Measurements from ENCODE around the gene LRRK1.
A peak's percentile ranks its signal among the peaks of the same experiment; 100 is the strongest.

Gene LRRK1

DNA sequence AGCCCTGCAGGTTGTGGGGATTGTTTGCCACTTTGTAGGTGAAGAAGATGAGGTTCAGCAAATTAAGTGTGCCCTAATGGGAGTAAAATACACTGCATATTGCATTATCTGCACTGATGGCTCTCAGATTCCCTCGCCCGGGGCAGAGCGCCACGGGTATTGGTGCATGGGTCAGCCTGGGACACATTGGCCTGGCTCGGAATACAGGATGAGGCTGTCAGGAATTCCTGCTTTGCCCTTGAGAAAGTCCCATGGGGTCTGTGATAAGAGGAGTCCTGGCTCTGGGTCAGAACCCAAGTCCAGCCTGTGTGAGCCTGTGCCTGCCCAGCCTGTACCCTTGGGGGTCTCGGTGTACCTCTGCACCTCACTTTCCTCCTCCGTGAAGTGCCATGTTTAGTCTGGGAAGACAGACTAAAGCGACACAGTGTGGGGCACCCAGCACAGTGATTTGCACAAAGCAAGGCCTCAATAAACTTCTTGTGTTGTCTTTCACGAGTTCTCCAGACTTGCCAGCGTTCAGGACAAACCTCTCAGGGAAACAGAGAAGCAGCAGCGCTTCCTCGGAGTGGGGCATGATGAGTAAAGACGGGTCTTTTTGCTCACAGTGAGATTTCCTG, 107.6 kb downstream of the LRRK1 start:
- H3K9me3 ChIP-seq (ENCODE audit: severe bottlenecking): no peaks in the 10 kb centered on the region
- TF ChIP-seq, protein P1, sequence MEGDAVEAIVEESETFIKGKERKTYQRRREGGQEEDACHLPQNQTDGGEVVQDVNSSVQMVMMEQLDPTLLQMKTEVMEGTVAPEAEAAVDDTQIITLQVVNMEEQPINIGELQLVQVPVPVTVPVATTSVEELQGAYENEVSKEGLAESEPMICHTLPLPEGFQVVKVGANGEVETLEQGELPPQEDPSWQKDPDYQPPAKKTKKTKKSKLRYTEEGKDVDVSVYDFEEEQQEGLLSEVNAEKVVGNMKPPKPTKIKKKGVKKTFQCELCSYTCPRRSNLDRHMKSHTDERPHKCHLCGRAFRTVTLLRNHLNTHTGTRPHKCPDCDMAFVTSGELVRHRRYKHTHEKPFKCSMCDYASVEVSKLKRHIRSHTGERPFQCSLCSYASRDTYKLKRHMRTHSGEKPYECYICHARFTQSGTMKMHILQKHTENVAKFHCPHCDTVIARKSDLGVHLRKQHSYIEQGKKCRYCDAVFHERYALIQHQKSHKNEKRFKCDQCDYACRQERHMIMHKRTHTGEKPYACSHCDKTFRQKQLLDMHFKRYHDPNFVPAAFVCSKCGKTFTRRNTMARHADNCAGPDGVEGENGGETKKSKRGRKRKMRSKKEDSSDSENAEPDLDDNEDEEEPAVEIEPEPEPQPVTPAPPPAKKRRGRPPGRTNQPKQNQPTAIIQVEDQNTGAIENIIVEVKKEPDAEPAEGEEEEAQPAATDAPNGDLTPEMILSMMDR (IDR thresholded peaks at IDR 0.05; ENCODE audit: low read depth, low read length): no peak

DNA sequence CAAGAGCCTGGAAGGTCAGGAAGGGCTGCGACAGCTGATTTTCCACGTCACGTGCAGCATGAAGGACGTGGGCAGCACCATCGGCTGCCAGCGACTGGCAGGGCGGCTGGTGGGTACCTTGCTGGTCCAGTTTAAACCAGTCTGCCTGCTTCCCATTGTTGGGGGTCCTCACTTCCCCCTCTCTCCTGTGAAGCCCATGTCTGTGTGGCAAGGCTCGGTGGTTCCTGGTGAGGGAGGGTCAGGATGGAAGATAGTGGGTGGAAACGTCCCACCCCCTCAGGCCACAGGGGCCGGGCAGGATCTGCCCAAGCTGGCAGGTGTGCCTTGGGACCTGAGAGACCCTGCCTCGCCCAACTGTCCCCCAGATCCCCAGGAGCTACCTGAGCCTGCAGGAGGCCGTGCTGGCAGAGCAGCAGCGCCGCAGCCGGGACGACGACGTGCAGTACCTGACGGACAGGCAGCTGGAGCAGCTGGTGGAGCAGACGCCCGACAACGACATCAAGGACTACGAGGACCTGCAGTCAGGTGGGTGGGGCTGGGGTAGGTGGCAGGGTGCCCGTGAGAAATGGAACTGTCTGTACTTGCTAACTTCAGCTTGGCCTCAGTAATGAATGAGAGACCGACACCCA, 108.2 kb downstream of the LRRK1 start:
- Histone ChIP-seq H3K4me3 (ENCODE audit: low read depth, low read length) (no peak overlapping the region), H3K9me3 (ENCODE audit: severe bottlenecking) (no peaks in the 10 kb centered on the region), H3K36me3 (no peaks in the 10 kb centered on the region), H3K27me3 (ENCODE audit: insufficient read depth, low read depth, severe bottlenecking) (no peaks in the 10 kb centered on the region), H3K27ac (no peak overlapping the region)
- TF ChIP-seq, protein P1 (IDR thresholded peaks at IDR 0.05; ENCODE audit: low read depth, low read length): no peak
- peak; percentile 3 for DNase-seq

More for the DNA sequence above, 107.6 kb downstream of the LRRK1 start:
- Histone ChIP-seq H3K27me3 (ENCODE audit: insufficient read depth, low read depth, severe bottlenecking) (no peaks in the 10 kb centered on the region), H3K36me3 (no peaks in the 10 kb centered on the region), H3K4me3 (ENCODE audit: low read depth, low read length) (no peak overlapping the region), H3K27ac (no peak overlapping the region)
- peak; percentile 3 for DNase-seq

DNA sequence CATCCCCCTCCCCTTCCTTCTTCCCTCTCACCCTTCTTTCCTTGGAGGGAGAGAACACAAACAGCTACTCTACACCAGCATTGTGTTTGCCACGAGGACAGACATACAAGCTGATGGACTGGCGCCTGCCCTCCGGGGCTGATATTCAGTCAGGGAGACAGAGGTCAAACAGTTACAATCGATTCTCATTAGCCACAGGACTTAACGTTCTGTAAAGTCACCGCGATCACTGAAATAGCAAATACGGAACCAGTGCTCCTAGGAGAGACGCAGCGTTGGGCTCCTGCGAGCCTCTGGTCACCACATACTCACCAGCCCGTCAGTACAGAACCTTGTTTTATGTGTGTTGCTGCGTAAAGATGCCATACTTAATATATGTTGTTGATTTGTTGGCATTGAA, 108.8 kb downstream of the LRRK1 start:
- H3K9me3 ChIP-seq (ENCODE audit: severe bottlenecking): no peaks in the 10 kb centered on the region
- DNase-seq: peak; percentile 1
- no peak overlapping the region for H3K27ac ChIP-seq
- H3K27me3 ChIP-seq (ENCODE audit: insufficient read depth, low read depth, severe bottlenecking): no peaks in the 10 kb centered on the region
- no peaks in the 10 kb centered on the region for H3K36me3 ChIP-seq
- H3K4me3 ChIP-seq (ENCODE audit: low read depth, low read length): no peak overlapping the region
- TF ChIP-seq, protein P1 (IDR thresholded peaks at IDR 0.05; ENCODE audit: low read depth, low read length): no peak

DNA sequence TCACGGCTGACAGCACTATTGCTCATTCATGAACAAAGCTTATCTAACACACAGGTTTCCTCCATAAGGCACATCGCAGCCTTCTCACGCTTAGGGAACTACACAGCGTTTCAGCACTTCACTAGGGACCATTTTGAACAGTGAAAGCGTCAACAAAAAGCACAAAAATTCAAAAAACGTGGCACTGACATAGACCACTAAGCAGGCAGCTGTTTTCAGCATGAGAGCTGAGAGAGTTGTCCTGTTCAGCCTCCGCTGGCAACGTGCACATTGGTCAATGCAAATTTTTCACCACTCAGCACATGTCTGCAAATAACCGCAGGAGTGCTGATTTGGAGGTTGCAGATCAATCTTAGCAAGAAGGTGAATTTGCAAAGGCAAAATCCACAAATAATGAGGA, 109.2 kb downstream of the LRRK1 start:
- TF ChIP-seq, protein P1 (IDR thresholded peaks at IDR 0.05; ENCODE audit: low read depth, low read length): no peak
- H3K27me3 ChIP-seq (ENCODE audit: insufficient read depth, low read depth, severe bottlenecking): no peaks in the 10 kb centered on the region
- H3K36me3 ChIP-seq: no peaks in the 10 kb centered on the region
- DNase-seq: peak; percentile 0
- no peaks in the 10 kb centered on the region for H3K9me3 ChIP-seq (ENCODE audit: severe bottlenecking)
- no peak overlapping the region for H3K4me3 ChIP-seq (ENCODE audit: low read depth, low read length)
- no peak overlapping the region for H3K27ac ChIP-seq

DNA sequence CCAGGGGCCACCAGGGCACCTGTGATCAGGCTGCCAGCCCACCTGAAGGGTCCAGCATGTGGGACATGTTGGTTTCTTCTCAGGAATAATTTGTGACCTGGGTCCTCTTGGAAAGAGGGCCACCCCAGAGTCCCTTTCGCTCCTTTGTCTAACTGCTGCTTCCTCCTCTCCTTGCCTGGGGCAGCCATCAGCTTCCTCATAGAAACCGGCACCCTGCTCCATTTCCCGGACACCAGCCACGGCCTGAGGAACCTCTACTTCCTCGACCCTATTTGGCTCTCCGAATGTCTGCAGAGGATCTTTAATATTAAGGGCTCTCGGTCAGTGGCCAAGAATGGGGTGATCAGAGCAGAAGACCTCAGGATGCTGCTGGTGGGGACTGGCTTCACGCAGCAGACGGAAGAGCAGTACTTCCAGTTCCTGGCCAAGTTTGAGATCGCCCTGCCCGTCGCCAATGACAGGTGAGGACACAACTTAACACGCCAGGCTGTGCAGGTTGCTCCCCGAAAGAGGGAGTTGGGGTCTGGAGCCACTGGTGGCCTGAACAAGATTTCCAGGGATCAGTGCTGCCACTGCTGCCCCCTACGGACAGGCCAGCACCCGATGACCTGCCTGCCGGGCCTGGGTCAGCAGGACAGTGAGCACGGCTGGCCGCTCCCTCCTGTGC, 109.7 kb downstream of the LRRK1 start:
- Histone ChIP-seq H3K27me3 (ENCODE audit: insufficient read depth, low read depth, severe bottlenecking) (no peaks in the 10 kb centered on the region), H3K36me3 (no peaks in the 10 kb centered on the region), H3K27ac (no peak overlapping the region), H3K4me3 (ENCODE audit: low read depth, low read length) (no peak overlapping the region), H3K9me3 (ENCODE audit: severe bottlenecking) (no peaks in the 10 kb centered on the region)
- TF ChIP-seq, protein P1 (IDR thresholded peaks at IDR 0.05; ENCODE audit: low read depth, low read length): peak; percentile 43
- DNase-seq: peak; percentile 17
